Kidney capillary endothelial cell (primary cell): Measurements from ENCODE around the gene GPATCH8.
"Not testable (repeated sequence)": the region's sequence is repeated elsewhere in the genome, so short reads cannot be mapped to it uniquely, and the experiment has no call there.

Experiments used
- DNase-seq: peaks from one replicate; pipeline ENCODE4 v3.0.0-alpha.2; 2018; ENCODE audit warnings: low spot score

GPATCH8 gene

GRCh38 chr17:44374306-44375195 is 128.7 kb downstream of the GPATCH8 start:
- no peak for DNase-seq

GRCh38 chr17:44372036-44372435 is 131.2 kb downstream of the GPATCH8 start:
- no peak for DNase-seq

GRCh38 chr17:44369414-44370023 is 133.7 kb downstream of the GPATCH8 start:
- not testable (repeated sequence) for DNase-seq

GRCh38 chr17:44368391-44369243 is 134.6 kb downstream of the GPATCH8 start:
- DNase-seq: not testable (repeated sequence)

- DNase-seq: no peak
Measured at GRCh38 chr17:44367231-44367979, 135.8 kb downstream of the GPATCH8 start.

GRCh38 chr17:44365051-44365450 is 138.2 kb downstream of the GPATCH8 start:
- DNase-seq: not testable (repeated sequence)

GRCh38 chr17:44363613-44364159 is 139.5 kb downstream of the GPATCH8 start, which contains the start of gene FAM171A2:
Gene FAM171A2, minus strand, starts transcription at chr17:44363853. Its CDS starts 139 bp downstream, at chr17:44363714.
- peak; percentile 44 for DNase-seq

GRCh38 chr17:44362949-44363612 is 140.1 kb downstream of the GPATCH8 start:
- DNase-seq: no peak

GRCh38 chr17:44362459-44362948 is 140.7 kb downstream of the GPATCH8 start:
- no peak for DNase-seq

GRCh38 chr17:44361292-44362260 is 141.6 kb downstream of the GPATCH8 start:
- DNase-seq: no peak

- no peak for DNase-seq
Measured at GRCh38 chr17:44360826-44361225, 142.4 kb downstream of the GPATCH8 start.

GRCh38 chr17:44360144-44360533 is 143.1 kb downstream of the GPATCH8 start:
- DNase-seq: no peak

- no peak for DNase-seq
Measured at GRCh38 chr17:44359458-44360143, 143.6 kb downstream of the GPATCH8 start.

- DNase-seq: no peak
Measured at GRCh38 chr17:44359006-44359405, 144.2 kb downstream of the GPATCH8 start.

- no peak for DNase-seq
Measured at GRCh38 chr17:44358066-44358465, 145.1 kb downstream of the GPATCH8 start.

- DNase-seq: no peak
Measured at GRCh38 chr17:44356241-44356640, 147.0 kb downstream of the GPATCH8 start.

GRCh38 chr17:44355642-44356099 is 147.5 kb downstream of the GPATCH8 start:
- no peak for DNase-seq
